NCI-H1930 (cell line): Measurements from ENCODE around the gene KIF9.
"Not testable (repeated sequence)": the region's sequence is repeated elsewhere in the genome, so short reads cannot be mapped to it uniquely, and the experiment has no call there.

Experiments used
- DNase-seq, 2 experiments: peaks; one replicate each; lab custom pipeline; 2025; lab: John Stamatoyannopoulos, UW

KIF9 gene

DNA sequence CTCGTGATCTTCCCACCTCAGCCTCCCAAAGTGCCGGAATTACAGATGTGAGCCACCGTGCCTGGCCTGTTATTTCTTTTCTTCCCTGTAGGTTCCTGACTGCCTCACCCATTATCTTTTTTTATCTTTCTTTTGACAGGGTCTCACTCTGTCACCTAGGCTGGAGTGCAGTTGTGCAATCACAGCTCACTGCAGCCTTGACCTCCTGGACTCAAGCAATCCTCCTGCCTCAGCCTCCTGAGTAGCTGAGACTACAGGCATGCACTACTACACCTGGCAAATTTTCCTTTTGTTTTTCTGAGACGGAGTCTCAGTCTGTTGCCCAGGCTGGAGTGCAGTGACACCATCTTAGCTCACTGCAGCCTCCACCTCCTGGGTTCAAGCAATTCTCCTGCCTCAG lies 100.9 kb downstream of the KIF9 start:
- DNase-seq = not testable (repeated sequence)

DNA sequence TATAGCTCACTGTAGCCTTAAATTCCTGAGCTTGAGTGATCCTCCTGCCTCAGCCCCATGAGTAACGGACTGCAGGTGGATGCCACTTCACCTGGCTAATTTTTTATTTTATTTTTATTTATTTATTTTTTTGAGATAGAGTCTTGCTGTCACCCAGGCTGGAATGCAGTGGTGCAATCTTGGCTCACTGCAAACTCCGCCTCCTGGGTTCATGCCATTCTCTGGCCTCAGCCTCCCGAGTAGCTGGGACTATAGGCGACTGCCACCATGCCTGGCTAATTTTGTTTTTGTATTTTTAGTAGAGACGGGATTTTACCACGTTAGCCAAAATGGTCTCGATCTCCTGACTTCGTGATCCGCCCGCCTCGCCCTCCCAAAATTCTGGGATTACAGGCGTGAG lies 102.6 kb downstream of the KIF9 start:
- DNase-seq = not testable (repeated sequence)
